Esophagus squamous epithelium (tissue), 4 donors: ENCODE data around the gene UIMC1.

Source experiments
- POLR2A ChIP-seq, 4 donors: fragments of 450-650 bp; IDR thresholded peaks; one replicate each; pipeline ENCODE4 v1.6.1; 2017; ENCODE audit warnings: antibody characterized with exemption in 4 of 4, mild to moderate bottlenecking in 4 of 4, moderate library complexity in 3 of 4
- TF ChIP-seq, protein P1 (sequence below), 6 experiments: fragments of 450-650 bp in 4 of 6; fragments of 200-600 bp in 2 of 6; sonication (generic) in 2 of 6; IDR thresholded peaks; one replicate each; pipeline ENCODE4 v1.5.1; 2016 to 2019; ENCODE audit warnings: antibody characterized with exemption in 6 of 6, mild to moderate bottlenecking in 4 of 6, moderate library complexity in 4 of 6

DNA sequence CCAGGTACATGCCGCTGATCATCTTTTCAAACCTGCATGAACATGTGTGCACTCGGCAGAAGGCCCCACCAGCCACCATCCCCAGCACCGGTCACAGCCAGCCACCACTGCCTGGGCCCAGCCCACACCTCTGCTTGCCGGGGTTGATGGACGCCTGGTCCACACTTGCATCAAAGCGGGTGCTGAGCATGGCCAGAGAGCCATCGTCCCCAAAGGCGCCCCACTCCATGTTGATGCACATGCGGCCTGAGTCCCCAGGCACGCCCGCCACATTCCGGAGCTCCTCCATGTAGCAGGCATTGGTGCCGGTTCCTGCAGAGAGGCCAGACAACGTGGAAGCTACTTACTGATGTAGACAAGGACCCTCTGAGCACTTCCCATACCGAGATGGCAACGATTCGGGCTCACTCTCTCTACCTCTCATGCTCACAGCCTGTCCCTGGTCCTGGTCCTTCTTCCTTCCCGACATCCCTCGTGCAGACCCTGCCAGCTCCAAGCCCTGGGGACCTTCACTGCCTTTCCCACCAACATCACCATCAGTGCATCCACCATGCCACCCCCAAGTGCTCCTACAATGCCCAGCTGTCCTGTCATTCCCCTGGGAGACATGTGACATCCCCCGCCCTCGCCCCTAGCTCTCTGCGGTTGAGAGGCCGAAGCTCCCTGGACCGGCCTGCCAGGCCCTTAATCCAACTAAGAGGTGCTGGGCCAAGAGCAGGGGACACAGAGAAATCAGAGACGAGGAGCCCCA, 124.6 kb downstream of the UIMC1 start:
- TF ChIP-seq, protein P1, sequence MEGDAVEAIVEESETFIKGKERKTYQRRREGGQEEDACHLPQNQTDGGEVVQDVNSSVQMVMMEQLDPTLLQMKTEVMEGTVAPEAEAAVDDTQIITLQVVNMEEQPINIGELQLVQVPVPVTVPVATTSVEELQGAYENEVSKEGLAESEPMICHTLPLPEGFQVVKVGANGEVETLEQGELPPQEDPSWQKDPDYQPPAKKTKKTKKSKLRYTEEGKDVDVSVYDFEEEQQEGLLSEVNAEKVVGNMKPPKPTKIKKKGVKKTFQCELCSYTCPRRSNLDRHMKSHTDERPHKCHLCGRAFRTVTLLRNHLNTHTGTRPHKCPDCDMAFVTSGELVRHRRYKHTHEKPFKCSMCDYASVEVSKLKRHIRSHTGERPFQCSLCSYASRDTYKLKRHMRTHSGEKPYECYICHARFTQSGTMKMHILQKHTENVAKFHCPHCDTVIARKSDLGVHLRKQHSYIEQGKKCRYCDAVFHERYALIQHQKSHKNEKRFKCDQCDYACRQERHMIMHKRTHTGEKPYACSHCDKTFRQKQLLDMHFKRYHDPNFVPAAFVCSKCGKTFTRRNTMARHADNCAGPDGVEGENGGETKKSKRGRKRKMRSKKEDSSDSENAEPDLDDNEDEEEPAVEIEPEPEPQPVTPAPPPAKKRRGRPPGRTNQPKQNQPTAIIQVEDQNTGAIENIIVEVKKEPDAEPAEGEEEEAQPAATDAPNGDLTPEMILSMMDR (IDR thresholded peaks at IDR 0.05): no peak
- no peak for TF ChIP-seq POLR2A (IDR thresholded peaks at IDR 0.05)
